CD4-positive, alpha-beta T cell treated with Interleukin-17A for 1 hour (primary cell): ENCODE data around the gene LAMC2.

Experiments used
- DNase-seq: peaks from one replicate; pipeline ENCODE4 v3.0.0-alpha.2; 2020

The LAMC2 gene

GRCh38 chr1:183291216-183291762 is 105.2 kb downstream of the LAMC2 start:
- no peak for DNase-seq

- no peak for DNase-seq
These were observed 105.9 kb downstream of the LAMC2 start for GRCh38 chr1:183291802-183292514.

GRCh38 chr1:183293241-183293640 is 107.2 kb downstream of the LAMC2 start:
- DNase-seq, result no peak

- no peak for DNase-seq
These were observed 107.8 kb downstream of the LAMC2 start for GRCh38 chr1:183293876-183294275.
